ENCODE measurements around the gene ABCC2.

ABCC2 gene

GRCh38 chr10:99843310-99843709 is 60.9 kb downstream of the ABCC2 start:
- H3K4me1 ChIP-seq (ENCODE audit: insufficient read depth, low read length), result no peaks in the 10 kb centered on the region; the same call in 1 of the 2 replicates
- no peak overlapping the region for H3K4me3 ChIP-seq (ENCODE audit: low read length)
- H3K27me3 ChIP-seq (ENCODE audit: insufficient read depth, low read length), result no peaks in the 10 kb centered on the region
- no peak overlapping the region for H3K9ac ChIP-seq (ENCODE audit: low read depth, low read length)
- WGBS, result 78% methylated on average over 3 of the region's 3 CpGs
- H3K36me3 ChIP-seq (ENCODE audit: insufficient read depth, low read length), result no peaks in the 10 kb centered on the region
- H3K9me3 ChIP-seq (ENCODE audit: insufficient read depth, low read depth, low read length), result no peaks in the 10 kb centered on the region
- H3K27ac ChIP-seq (ENCODE audit: low read depth, low read length), result no peak overlapping the region; the same call in 1 of the 2 replicates

- H3K9ac ChIP-seq (ENCODE audit: low read depth, low read length), result no peak overlapping the region
- 83% methylated on average over 6 of the region's 6 CpGs for WGBS
Observed at GRCh38 chr10:99844433-99844955, 62.1 kb downstream of the ABCC2 start.

GRCh38 chr10:99845837-99846382 is 63.5 kb downstream of the ABCC2 start:
- Histone ChIP-seq H3K36me3 (ENCODE audit: insufficient read depth, low read length) (no peaks in the 10 kb centered on the region), H3K4me3 (ENCODE audit: low read length) (peak overlapping the region; percentile 24; the same call in 1 of the 2 replicates), H3K27ac (ENCODE audit: low read depth, low read length) (no peak overlapping the region), H3K27me3 (ENCODE audit: insufficient read depth, low read length) (no peaks in the 10 kb centered on the region), H3K9ac (ENCODE audit: low read depth, low read length) (no peak overlapping the region; the same call in 1 of the 2 replicates), H3K4me1 (ENCODE audit: insufficient read depth, low read length) (peaks cover 17% of the 10 kb centered on the region), H3K9me3 (ENCODE audit: insufficient read depth, low read depth, low read length) (no peaks in the 10 kb centered on the region)
- 10% methylated on average over 18 of the region's 18 CpGs for WGBS

More at GRCh38 chr10:99844433-99844955, 62.1 kb downstream of the ABCC2 start:
- Histone ChIP-seq H3K9me3 (ENCODE audit: insufficient read depth, low read depth, low read length) (no peaks in the 10 kb centered on the region), H3K4me1 (ENCODE audit: insufficient read depth, low read length) (peaks cover 3% of the 10 kb centered on the region), H3K4me3 (ENCODE audit: low read length) (no peak overlapping the region), H3K36me3 (ENCODE audit: insufficient read depth, low read length) (no peaks in the 10 kb centered on the region), H3K27me3 (ENCODE audit: insufficient read depth, low read length) (no peaks in the 10 kb centered on the region), H3K27ac (ENCODE audit: low read depth, low read length) (no peak overlapping the region)

GRCh38 chr10:99849057-99849456 is 66.6 kb downstream of the ABCC2 start:
- Histone ChIP-seq H3K9ac (ENCODE audit: low read depth, low read length) (0 out of 2 replicates have a peak overlapping the region, but pooled peaks have one; percentile 38), H3K9me3 (ENCODE audit: insufficient read depth, low read depth, low read length) (no peaks in the 10 kb centered on the region), H3K27me3 (ENCODE audit: insufficient read depth, low read length) (no peaks in the 10 kb centered on the region), H3K4me3 (ENCODE audit: low read length) (no peak overlapping the region), H3K27ac (ENCODE audit: low read depth, low read length) (peak overlapping the region; percentile 85; the same call in 1 of the 2 replicates), H3K36me3 (ENCODE audit: insufficient read depth, low read length) (no peaks in the 10 kb centered on the region), H3K4me1 (ENCODE audit: insufficient read depth, low read length) (peaks cover 27% of the 10 kb centered on the region)
- WGBS, result 97% methylated on average over 7 of the region's 7 CpGs

- no peaks in the 10 kb centered on the region for H3K9me3 ChIP-seq (ENCODE audit: insufficient read depth, low read depth, low read length)
- 75% methylated on average over 2 of the region's 2 CpGs for WGBS
- H3K27ac ChIP-seq (ENCODE audit: low read depth, low read length), result peak overlapping the region; percentile 85
- peak overlapping the region; percentile 3; the same call in 1 of the 2 replicates for H3K4me3 ChIP-seq (ENCODE audit: low read length)
- H3K4me1 ChIP-seq (ENCODE audit: insufficient read depth, low read length), result peaks cover 27% of the 10 kb centered on the region
- peak overlapping the region; percentile 38 for H3K9ac ChIP-seq (ENCODE audit: low read depth, low read length)
- H3K27me3 ChIP-seq (ENCODE audit: insufficient read depth, low read length), result no peaks in the 10 kb centered on the region
- H3K36me3 ChIP-seq (ENCODE audit: insufficient read depth, low read length), result no peaks in the 10 kb centered on the region
Observed at GRCh38 chr10:99849536-99849935, 67.1 kb downstream of the ABCC2 start.

GRCh38 chr10:99850021-99850766 is 67.8 kb downstream of the ABCC2 start:
- Histone ChIP-seq H3K9me3 (ENCODE audit: insufficient read depth, low read depth, low read length) (no peaks in the 10 kb centered on the region), H3K27ac (ENCODE audit: low read depth, low read length) (peak overlapping the region; percentile 85), H3K27me3 (ENCODE audit: insufficient read depth, low read length) (no peaks in the 10 kb centered on the region), H3K4me3 (ENCODE audit: low read length) (peak overlapping the region; percentile 3; the same call in 1 of the 2 replicates), H3K4me1 (ENCODE audit: insufficient read depth, low read length) (peaks cover 27% of the 10 kb centered on the region), H3K36me3 (ENCODE audit: insufficient read depth, low read length) (no peaks in the 10 kb centered on the region), H3K9ac (ENCODE audit: low read depth, low read length) (peak overlapping the region; percentile 38)
- WGBS, result 58% methylated on average over 11 of the region's 11 CpGs

- 0 out of 2 replicates have a peak overlapping the region, but pooled peaks have one; percentile 38 for H3K9ac ChIP-seq (ENCODE audit: low read depth, low read length)
- 85% methylated on average over 5 of the region's 5 CpGs for WGBS
Observed at GRCh38 chr10:99850767-99851340, 68.4 kb downstream of the ABCC2 start.

GRCh38 chr10:99851825-99852224 is 69.4 kb downstream of the ABCC2 start:
- H3K9me3 ChIP-seq (ENCODE audit: insufficient read depth, low read depth, low read length), result no peaks in the 10 kb centered on the region
- no peak overlapping the region for H3K9ac ChIP-seq (ENCODE audit: low read depth, low read length)
- peaks cover 27% of the 10 kb centered on the region for H3K4me1 ChIP-seq (ENCODE audit: insufficient read depth, low read length)
- H3K4me3 ChIP-seq (ENCODE audit: low read length), result no peak overlapping the region
- 95% methylated on average over 3 of the region's 3 CpGs for WGBS
- no peaks in the 10 kb centered on the region for H3K36me3 ChIP-seq (ENCODE audit: insufficient read depth, low read length)
- no peak overlapping the region for H3K27ac ChIP-seq (ENCODE audit: low read depth, low read length)
- no peaks in the 10 kb centered on the region for H3K27me3 ChIP-seq (ENCODE audit: insufficient read depth, low read length)

More at GRCh38 chr10:99850767-99851340, 68.4 kb downstream of the ABCC2 start:
- H3K4me1 ChIP-seq (ENCODE audit: insufficient read depth, low read length), result peaks cover 27% of the 10 kb centered on the region
- no peak overlapping the region for H3K4me3 ChIP-seq (ENCODE audit: low read length)
- H3K27me3 ChIP-seq (ENCODE audit: insufficient read depth, low read length), result no peaks in the 10 kb centered on the region
- no peaks in the 10 kb centered on the region for H3K36me3 ChIP-seq (ENCODE audit: insufficient read depth, low read length)
- peak overlapping the region; percentile 85; the same call in 1 of the 2 replicates for H3K27ac ChIP-seq (ENCODE audit: low read depth, low read length)
- no peaks in the 10 kb centered on the region for H3K9me3 ChIP-seq (ENCODE audit: insufficient read depth, low read depth, low read length)

- Histone ChIP-seq H3K9me3 (ENCODE audit: insufficient read depth, low read depth, low read length) (no peaks in the 10 kb centered on the region), H3K27me3 (ENCODE audit: insufficient read depth, low read length) (no peaks in the 10 kb centered on the region), H3K27ac (ENCODE audit: low read depth, low read length) (no peak overlapping the region), H3K4me3 (ENCODE audit: low read length) (no peak overlapping the region), H3K4me1 (ENCODE audit: insufficient read depth, low read length) (peaks cover 27% of the 10 kb centered on the region), H3K36me3 (ENCODE audit: insufficient read depth, low read length) (no peaks in the 10 kb centered on the region), H3K9ac (ENCODE audit: low read depth, low read length) (no peak overlapping the region)
- 91% methylated on average over 3 of the region's 3 CpGs for WGBS
Observed at GRCh38 chr10:99852481-99853213, 70.2 kb downstream of the ABCC2 start.

- Histone ChIP-seq H3K4me3 (ENCODE audit: low read length) (no peak overlapping the region), H3K36me3 (ENCODE audit: insufficient read depth, low read length) (no peaks in the 10 kb centered on the region), H3K27me3 (ENCODE audit: insufficient read depth, low read length) (no peaks in the 10 kb centered on the region), H3K4me1 (ENCODE audit: insufficient read depth, low read length) (peaks cover 27% of the 10 kb centered on the region), H3K9me3 (ENCODE audit: insufficient read depth, low read depth, low read length) (no peaks in the 10 kb centered on the region), H3K27ac (ENCODE audit: low read depth, low read length) (no peak overlapping the region), H3K9ac (ENCODE audit: low read depth, low read length) (no peak overlapping the region)
- WGBS, result 91% methylated on average over 3 of the region's 3 CpGs
Observed at GRCh38 chr10:99853655-99854054, 71.2 kb downstream of the ABCC2 start.

Measured in HUES64 (cell line).